HG03575 (cell line): ENCODE data around the gene FAM111B.
A peak's percentile ranks its signal among the peaks of the same experiment; 100 is the strongest.

ENCODE experiments used
- ATAC-seq: cut with Tn5 transposase; IDR thresholded peaks from one replicate; pipeline ENCODE4 v1.9.1; 2021; ENCODE audit not compliant: unreplicated experiment, insufficient number of reproducible peaks, low FRiP score; ENCODE audit errors: extremely low read depth

The FAM111B gene

DNA sequence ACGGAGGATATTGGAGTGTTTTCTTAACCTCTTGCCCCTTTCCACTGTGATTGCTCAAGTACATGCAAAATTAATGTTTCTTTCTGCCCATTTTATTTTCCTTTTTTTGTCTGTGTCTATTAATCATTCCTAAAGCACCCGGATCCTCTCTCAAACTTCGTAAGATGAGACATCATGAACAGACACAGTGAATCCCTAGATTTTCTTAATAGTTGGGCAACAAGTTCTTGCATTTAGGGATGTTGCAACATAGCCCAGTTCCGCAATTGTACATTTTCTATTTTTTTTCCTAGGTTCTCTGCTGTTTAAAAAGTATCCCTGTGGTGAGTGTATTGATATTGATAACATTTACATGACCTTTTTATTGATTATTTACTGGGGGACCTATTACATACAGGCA, 38.5 kb downstream of the FAM111B start:
- no peak for ATAC-seq

DNA sequence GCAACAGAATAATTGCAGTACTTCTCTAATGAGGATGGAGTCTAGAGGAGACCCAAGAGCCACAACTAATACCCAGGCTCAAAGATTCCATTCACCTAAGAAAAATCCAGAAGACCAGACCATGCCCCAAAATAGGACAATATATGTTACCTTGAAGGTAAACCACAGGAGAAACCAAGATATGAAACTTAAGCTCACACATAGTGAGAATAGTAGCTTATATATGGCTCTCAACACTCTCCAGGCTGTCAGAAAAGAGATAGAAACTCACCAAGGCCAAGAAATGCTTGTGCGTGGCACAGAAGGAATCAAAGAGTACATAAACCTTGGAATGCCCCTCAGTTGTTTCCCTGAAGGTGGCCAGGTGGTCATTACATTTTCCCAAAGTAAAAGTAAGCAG, 44.7 kb downstream of the FAM111B start:
- ATAC-seq = no peak

DNA sequence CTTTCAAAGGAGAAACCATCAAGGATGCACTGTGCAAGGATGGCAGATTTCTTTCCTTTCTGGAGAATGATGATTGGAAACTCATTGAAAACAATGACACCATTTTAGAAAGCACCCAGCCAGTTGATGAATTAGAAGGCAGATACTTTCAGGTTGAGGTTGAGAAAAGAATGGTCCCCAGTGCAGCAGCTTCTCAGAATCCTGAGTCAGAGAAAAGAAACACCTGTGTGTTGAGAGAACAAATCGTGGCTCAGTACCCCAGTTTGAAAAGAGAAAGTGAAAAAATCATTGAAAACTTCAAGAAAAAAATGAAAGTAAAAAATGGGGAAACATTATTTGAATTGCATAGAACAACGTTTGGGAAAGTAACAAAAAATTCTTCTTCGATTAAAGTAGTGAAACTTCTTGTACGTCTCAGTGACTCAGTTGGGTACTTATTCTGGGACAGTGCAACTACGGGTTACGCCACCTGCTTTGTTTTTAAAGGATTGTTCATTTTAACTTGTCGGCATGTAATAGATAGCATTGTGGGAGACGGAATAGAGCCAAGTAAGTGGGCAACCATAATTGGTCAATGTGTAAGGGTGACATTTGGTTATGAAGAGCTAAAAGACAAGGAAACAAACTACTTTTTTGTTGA, 45.4 kb downstream of the FAM111B start:
- ATAC-seq = peak; percentile 70

DNA sequence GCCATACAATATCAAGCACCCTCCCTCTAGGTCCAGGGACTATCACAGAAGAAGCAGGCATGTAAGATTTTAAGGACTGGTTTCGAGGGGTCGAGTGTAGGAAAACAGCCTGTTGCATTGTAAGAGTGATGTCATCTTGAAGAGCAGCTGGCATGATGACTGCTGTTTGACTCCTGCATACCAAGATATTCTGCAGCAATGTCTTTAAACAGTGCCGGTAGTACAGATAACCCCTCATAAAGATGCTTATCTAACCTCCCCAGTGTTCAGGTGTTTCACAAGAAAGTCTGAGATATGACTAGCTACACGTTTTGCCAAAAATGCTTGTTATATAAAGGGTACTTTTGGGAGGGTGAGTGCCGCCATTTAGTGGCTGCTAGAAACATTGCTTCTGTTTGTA, 47.6 kb downstream of the FAM111B start:
- no peak for ATAC-seq

DNA sequence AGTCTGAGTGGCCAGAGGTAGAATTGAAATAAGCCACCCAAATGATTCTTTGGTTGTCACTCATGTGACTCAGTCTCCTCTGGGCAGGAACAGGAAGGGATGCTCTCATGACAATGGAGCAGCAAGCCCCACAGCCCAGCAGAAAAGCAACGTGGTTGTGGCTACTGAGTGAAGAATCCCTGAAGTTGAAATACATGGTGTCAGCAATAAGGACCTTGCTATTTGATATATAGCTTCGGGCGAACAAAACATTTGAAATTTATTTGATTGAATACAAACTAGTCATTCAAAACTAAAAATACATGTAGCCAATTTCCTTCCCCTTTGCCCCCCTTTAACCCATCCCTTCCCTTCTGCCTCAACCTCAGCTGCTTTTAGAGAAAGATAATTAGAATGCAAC, 50.4 kb downstream of the FAM111B start:
- no peak for ATAC-seq

DNA sequence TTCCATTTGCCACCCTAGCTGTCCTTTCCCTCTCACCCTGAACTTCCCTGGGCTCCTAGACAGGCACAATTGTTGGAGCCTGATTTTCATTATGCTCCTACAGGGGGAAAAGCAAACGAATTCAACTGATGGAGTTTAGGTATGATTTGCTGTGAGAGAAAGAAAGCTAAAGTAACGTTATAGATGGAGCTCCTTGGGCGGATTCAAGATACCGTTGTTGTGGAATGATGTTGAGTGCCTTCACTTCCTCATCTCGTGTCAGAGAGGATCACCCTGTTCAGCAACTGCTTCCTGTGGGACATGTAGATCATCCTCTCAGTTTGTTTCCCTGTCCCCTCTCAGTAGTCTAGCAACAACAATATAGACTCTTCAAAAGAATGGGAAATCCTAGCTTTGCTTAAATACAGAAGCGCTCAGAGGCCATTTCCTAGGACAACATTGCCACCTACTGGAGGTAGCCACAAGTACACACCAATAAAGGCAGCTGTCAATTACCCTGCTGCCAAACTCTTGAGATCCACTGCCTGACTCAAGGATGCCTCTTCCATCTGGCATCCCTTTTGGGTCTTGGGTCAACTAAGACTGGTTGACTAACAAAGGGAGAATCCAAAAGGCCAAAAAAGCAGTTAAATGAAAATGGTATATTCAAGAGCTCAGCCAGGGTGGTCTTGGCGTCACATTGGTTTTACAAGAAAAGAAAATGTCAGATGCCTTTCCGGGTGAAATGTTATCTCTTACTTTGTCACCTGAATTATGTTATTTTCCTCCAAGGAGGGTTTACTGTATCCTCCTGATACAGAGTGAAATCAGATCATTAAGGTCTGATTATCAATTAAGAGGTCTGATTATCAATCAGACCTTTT, 51.4 kb downstream of the FAM111B start:
- ATAC-seq = peak; percentile 81

DNA sequence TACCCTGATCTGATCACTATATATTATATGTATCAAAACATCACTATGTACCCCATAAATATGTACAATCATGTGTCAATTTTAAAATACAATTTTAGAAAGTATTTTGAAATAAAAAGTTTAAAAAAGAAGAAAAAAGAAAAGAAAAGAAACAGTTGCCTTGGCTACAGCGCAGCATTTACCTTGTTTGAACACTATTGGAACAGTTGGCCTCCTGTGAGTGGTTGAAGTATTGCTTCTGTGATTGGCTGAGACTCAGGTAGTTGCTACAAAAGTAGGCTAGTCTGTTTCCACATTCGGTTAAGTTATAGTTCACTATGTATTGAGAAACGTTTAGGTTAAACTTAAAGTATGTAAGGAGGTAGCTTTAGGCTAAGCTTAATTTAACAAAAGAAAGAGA, 57.0 kb downstream of the FAM111B start:
- no peak for ATAC-seq

DNA sequence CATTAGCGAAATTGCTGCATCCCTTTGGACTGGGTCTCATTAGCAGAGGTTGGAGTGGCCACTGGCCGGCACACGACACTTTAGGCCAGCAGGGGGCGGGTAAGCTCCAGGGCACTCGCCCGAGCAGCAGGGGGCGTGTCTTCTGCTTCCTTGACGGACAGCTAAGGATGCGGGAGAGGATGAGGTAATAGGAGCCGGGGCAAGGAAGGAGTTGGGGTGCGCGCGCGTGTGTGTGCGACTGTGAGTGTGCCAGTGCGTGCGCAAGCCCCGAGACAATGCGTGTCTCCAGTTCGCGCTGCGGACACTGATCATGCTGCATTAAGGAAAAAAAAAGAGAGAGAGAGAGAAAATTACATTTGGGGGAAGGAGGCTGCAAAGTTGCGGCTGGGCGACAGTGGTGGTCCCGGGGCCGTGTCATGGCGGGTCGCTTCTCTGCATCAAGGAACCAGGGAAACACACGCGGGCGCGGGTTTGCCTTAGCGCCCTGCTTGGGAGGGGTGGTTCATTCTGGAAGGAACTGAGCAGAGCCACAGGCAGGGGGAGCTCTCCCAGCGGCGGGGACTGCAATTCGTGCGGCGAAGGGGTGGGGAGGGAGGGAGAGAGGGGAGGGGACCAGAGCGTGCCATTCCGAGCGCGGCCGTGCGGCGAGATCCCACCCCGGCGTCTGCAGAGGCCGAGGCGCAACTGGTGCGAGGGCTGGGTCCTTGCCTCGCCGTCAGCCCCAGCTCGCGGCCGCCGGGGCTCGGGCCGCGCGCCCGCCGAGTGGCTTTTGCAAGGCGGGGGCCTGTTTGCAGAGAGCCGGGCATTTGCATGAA, 64.7 kb downstream of the FAM111B start, which contains the start of gene DTX4:
Gene DTX4, plus strand, starts transcription at position 625 of the 815 bp plus-strand sequence. CDS start 464 bp downstream, outside the sequence.
- ATAC-seq = peak; percentile 38

DNA sequence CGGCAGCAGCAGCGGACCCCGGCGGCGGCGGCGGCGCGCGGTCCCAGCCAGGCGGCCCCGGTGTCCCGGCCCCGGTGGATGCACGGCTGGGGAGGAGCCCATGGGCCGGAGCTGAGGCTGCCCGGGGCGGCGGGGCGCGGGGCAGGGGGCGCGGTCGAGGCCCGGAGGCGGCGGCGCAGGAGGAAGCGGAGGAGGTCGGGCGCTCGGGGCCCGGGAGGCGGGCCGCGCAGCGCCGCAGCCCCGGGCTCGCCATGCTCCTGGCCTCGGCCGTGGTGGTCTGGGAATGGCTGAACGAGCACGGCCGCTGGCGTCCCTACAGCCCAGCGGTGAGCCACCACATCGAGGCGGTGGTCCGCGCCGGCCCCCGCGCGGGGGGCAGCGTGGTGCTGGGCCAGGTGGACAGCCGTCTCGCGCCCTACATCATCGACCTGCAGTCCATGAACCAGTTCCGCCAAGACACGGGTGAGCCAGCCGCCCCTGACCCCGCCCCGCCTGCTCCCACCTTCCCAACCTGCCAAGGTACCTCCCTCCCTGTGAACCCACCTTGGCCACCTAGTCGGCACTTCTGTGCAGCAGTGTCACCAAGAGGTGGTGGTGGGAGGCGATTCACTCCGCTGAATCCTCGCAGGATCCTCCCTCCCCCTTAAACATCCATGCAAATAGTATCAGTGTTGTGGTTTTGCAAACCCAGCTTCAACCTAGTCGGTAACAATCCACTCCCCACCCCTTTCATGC, 65.5 kb downstream of the FAM111B start:
- ATAC-seq = peak; percentile 28

DNA sequence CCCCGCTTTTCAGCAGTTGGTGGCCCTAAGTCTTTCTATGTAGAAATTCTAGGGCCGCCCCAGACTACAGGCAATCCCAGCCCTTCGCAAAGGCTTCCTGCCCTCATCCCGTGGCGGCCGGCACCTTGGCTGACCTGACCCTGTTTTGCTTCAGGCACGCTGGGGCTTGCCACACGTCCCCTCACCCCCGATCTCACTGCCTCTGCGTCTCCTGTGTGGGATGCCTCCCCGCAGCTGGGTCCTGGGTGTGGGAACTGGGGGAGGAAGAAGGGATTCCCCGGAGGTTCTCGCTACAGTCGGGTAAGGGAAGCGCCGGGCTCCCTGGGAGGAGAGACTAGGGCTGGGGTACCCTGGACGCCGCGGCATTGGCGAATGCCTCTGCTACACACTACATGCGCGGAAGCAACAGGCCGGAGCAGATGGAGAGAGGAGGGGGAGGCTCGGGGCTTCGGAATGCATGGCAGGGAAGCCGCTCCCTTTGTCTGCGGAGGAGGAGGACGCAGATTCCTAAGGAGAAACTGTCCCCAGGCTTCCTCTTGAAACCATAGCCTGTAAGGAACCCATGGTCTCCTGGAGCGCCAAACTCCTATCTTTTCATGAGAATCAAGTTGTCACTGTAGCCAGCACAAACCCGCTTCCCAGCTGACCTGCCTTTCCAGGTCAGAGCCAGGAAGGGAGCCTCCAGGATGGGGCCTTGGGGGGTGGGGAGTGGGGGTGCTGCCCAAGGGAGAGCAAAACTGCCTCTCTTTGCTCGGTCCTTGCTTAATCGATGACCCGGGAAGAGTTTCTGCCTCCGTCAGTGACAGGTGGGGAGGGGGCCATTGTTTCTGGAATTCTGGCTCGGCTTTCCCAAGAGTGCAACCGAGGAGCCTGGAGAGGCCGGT, 66.3 kb downstream of the FAM111B start:
- no peak for ATAC-seq

DNA sequence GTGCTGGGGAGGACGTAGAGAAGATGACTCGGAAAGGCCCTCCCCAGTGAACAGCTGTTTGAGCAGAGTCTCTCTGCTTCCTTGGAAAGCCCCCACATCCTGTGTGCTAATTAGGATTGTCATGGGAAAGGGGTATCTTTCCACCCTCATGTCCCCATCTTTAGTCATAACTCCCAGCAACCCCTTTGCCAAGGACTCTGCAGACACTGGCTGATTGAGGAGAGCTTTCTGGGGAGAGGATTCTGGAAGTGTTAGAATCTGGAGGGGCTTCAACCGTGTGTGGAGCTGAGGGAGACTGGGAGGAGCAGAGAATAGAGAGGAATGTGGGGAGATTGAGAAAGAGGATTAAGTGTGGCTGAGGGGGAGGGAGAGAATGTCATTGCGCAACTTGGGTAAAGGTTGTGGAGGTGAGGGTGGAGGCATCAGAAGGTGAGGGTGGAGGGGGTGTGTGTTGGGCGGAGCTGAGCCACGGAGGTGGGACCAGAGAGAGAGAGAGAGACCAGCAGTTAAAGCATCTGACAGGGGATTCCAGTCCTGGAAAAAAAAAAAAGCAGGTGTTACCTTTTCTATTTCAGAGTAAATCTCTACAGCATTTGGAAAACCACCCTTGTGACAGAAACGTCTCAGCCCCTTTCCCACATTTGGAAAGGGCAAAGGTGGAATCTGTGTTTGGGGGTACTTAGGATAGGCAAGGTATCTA, 67.1 kb downstream of the FAM111B start:
- ATAC-seq = no peak

DNA sequence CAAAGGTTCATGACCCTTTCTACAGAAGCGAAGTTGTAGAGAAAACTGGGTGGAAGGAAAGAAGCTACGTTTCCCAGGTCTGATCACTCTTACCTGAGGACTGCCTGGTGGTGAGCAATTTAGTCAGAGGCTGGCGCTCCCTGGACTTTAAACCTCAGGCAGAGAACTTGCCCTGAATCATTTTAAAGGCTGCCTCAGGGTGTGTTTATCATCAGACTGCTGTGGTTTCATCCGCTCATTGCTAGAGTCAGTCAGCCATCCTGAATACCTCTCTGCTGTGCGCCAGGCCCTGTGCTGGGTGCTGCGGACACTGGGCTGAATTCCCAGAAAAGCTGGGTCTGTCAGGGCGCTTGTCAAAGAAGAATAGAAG, 67.6 kb downstream of the FAM111B start:
- no peak for ATAC-seq

DNA sequence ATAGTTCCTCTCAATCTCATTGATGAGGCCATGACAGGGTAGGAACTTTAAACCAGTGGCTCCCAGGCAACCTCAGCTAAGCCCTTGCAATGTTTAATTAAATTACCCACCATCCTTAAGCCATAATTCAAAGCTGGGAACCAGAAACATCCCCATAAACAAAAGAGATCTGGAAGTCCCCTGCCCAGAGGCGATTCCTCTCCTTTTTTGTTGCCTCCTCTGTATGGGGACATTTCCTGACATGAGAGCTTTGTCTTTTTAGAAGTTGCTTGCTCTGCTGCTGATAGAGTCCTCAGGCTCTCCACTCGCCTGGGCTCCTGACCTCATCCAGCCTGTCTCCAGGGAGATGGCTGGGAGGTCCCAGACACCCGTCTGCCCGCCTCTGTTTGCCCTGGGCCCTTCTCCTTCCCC, 68.1 kb downstream of the FAM111B start:
- ATAC-seq = no peak

DNA sequence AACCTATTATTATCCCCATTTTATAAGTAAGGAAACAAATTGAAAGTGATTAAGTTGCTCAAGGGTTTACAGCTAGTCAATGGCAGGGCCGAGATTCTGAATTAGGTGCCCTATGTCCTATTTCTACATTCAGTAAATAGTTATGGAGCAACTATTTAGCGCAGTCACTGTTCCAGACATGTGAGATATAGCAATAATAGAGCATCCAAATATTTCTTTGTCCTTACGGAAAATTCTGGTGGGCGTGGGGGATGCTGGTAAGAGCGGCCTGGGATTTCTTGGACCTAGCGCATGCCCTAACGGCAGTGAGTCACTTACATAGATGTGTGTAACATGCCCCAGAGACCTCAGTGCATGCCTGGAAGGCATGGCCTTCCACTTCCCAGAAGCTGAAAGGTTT, 69.3 kb downstream of the FAM111B start:
- ATAC-seq = no peak
